HepG2 (cell line): Measurements from ENCODE around the gene PRH2. TPM values are rescaled to one million over a fixed set of nuclear protein-coding genes. Genes with fewer than 3 reads are reported as not detected.

Experiments
- ATM ChIP-seq: fragments of 450-650 bp; IDR thresholded peaks from 2 replicates; pipeline ENCODE4 v1.7.1; 2017; ENCODE audit warnings: mild to moderate bottlenecking, borderline replicate concordance
- HNRNPUL1 ChIP-seq: fragments of 200-400 bp; formaldehyde crosslinking; IDR thresholded peaks from 2 replicates; pipeline ENCODE4 v1.6.1; 2017; ENCODE audit warnings: low read depth, mild to moderate bottlenecking, low read length, moderate library complexity
- JUND ChIP-seq: sonication (generic); formaldehyde crosslinking; IDR thresholded peaks from 2 replicates; pipeline ENCODE4 v1.8.0; 2022; ENCODE audit warnings: mild to moderate bottlenecking, missing genetic modification reagents
- KLF6 ChIP-seq: IDR thresholded peaks from 2 replicates; pipeline ENCODE4 v1.8.0; 2016; ENCODE audit warnings: missing biosample characterization, missing genetic modification reagents
- MED8 ChIP-seq: sonication (generic); formaldehyde crosslinking; IDR thresholded peaks from 2 replicates; pipeline ENCODE4 v1.8.1; 2023; ENCODE audit warnings: mild to moderate bottlenecking, missing genetic modification reagents; ENCODE audit not compliant: insufficient replicate concordance
- NCOA1 ChIP-seq: sonication (generic); formaldehyde crosslinking; IDR thresholded peaks from 2 replicates; pipeline ENCODE4 v1.9.0; 2021; ENCODE audit warnings: missing genetic modification reagents
- NFATC3 ChIP-seq: sonication (generic); formaldehyde crosslinking; IDR thresholded peaks from 2 replicates; pipeline ENCODE4 v1.5.1; 2020; ENCODE audit warnings: mild to moderate bottlenecking, missing genetic modification reagents
- PHF5A ChIP-seq: IDR thresholded peaks from one replicate; pipeline ENCODE4 v1.6.1; 2018; ENCODE audit warnings: low read depth, missing genetic modification reagents; ENCODE audit not compliant: unreplicated experiment
- SIX4 ChIP-seq: sonication (generic); formaldehyde crosslinking; IDR thresholded peaks from 2 replicates; pipeline ENCODE4 v1.4.0; 2020; ENCODE audit warnings: missing genetic modification reagents
- SOX5 ChIP-seq: IDR thresholded peaks from 2 replicates; pipeline ENCODE4 v1.6.1; 2016; ENCODE audit warnings: borderline replicate concordance
- TCF7L2 ChIP-seq: IDR thresholded peaks from 2 replicates; pipeline ENCODE4 v1.6.1; 2011; ENCODE audit warnings: mild to moderate bottlenecking, low read depth, low read length, moderate library complexity
- YEATS2 ChIP-seq: sonication (generic); formaldehyde crosslinking; IDR thresholded peaks from 2 replicates; pipeline ENCODE4 v1.4.0; 2020; ENCODE audit warnings: missing genetic modification reagents, borderline replicate concordance
- ZBTB38 ChIP-seq: sonication (generic); formaldehyde crosslinking; IDR thresholded peaks from 2 replicates; pipeline ENCODE4 v1.5.1; 2020; ENCODE audit warnings: mild to moderate bottlenecking, missing genetic modification reagents
- ZNF354B ChIP-seq: sonication (generic); formaldehyde crosslinking; IDR thresholded peaks from 2 replicates; pipeline ENCODE4 v1.8.0; 2022; ENCODE audit warnings: mild to moderate bottlenecking, missing genetic modification reagents
- ZNF724P ChIP-seq: sonication (generic); formaldehyde crosslinking; IDR thresholded peaks from 2 replicates; pipeline ENCODE4 v1.8.0; 2022; ENCODE audit warnings: missing genetic modification reagents, borderline replicate concordance
- ZNF737 ChIP-seq: sonication (generic); formaldehyde crosslinking; IDR thresholded peaks from 2 replicates; pipeline ENCODE4 v1.5.0; 2020; ENCODE audit warnings: missing genetic modification reagents, mild to moderate bottlenecking, borderline replicate concordance
- ZNF746 ChIP-seq: sonication (generic); formaldehyde crosslinking; IDR thresholded peaks from 2 replicates; pipeline ENCODE4 v1.8.0; 2022; ENCODE audit warnings: mild to moderate bottlenecking, missing genetic modification reagents
- ZNF878 ChIP-seq: sonication (generic); formaldehyde crosslinking; IDR thresholded peaks from 2 replicates; pipeline ENCODE4 v1.8.1; 2023; ENCODE audit warnings: mild to moderate bottlenecking, missing genetic modification reagents, moderate library complexity
- polyA plus RNA-seq, 8 experiments: library from polyadenylated mRNA; depleted of rRNA in 3 of 8; stranded (reverse) in 7 of 8; unstranded in 1 of 8; fragments of >200 nt; fragmentation: Illumina TruSeq in 4 of 8; extraction: Trizol in 4 of 8; gene quantifications; 2 replicates each; pipeline versions ENCODE4 v1.2.1 to v1.2.3, GENCODE V29; 2011 to 2016; ENCODE audit warnings: low read depth in 4 of 8, missing spikeins in 1 of 8, mixed read lengths in 1 of 8; ENCODE audit not compliant: insufficient read depth in 1 of 8
- total RNA-seq, 5 experiments: library from RNA; depleted of rRNA; stranded (reverse); fragments of >200 nt; fragmentation: Illumina TruSeq; extraction: Trizol; gene quantifications; 2 replicates each; pipeline ENCODE4 v1.2.3, GENCODE V29; 2016; ENCODE audit warnings: low read depth in 1 of 5
- TF ChIP-seq, protein P1 (sequence below): IDR thresholded peaks from 2 replicates; pipeline ENCODE4 v1.6.1; 2016; ENCODE audit warnings: low read depth
- TF ChIP-seq, protein P2 (sequence below): sonication (generic); formaldehyde crosslinking; IDR thresholded peaks from 2 replicates; pipeline ENCODE4 v1.8.0; 2022; ENCODE audit warnings: low read depth, missing genetic modification reagents
- TF ChIP-seq, protein P3 (sequence below): sonication (generic); formaldehyde crosslinking; IDR thresholded peaks from 2 replicates; pipeline ENCODE4 v1.5.0; 2020; ENCODE audit warnings: missing genetic modification reagents
- TF ChIP-seq, protein P4 (sequence below): sonication (generic); formaldehyde crosslinking; IDR thresholded peaks from 2 replicates; pipeline ENCODE4 v1.5.0; 2020; ENCODE audit warnings: mild to moderate bottlenecking, missing genetic modification reagents, borderline replicate concordance
- TF ChIP-seq, protein P5 (sequence below): sonication (generic); formaldehyde crosslinking; IDR thresholded peaks from 2 replicates; pipeline ENCODE4 v1.8.1; 2023; ENCODE audit warnings: mild to moderate bottlenecking, missing genetic modification reagents

PRH2 gene
- total and polyA plus RNA-seq, 2 of the 13 experiments (the other 11 are each of a cell fraction or from before 2014, with no cell fraction given) = 0.24 to 0.48 TPM

DNA sequence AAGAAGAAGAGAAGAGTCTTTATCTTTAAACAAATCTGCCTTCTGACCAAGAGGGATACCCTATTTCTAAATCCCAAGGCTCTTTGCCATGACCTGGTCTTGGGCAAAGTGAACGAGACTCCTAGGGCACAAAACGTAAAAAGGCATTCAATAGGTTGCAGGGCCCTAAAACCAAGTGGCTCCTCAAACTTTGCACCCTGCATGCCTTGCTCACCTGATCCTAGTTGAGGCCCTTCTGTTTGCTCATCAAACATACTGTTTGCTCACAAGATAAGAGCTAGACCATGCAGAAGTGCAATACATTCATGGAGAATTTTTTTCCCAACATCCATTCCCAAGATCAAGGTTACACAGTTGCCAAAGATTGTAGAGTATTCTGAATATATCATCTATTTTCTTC lies 37.1 kb upstream of the PRH2 start (continued):
- no peak for TF ChIP-seq TCF7L2
- TF ChIP-seq ZBTB38 (CRISPR knock-in tag) = no peak
- no peak for TF ChIP-seq ZNF354B (CRISPR knock-in tag)
- TF ChIP-seq ZNF724P = no peak
- TF ChIP-seq, protein P1, sequence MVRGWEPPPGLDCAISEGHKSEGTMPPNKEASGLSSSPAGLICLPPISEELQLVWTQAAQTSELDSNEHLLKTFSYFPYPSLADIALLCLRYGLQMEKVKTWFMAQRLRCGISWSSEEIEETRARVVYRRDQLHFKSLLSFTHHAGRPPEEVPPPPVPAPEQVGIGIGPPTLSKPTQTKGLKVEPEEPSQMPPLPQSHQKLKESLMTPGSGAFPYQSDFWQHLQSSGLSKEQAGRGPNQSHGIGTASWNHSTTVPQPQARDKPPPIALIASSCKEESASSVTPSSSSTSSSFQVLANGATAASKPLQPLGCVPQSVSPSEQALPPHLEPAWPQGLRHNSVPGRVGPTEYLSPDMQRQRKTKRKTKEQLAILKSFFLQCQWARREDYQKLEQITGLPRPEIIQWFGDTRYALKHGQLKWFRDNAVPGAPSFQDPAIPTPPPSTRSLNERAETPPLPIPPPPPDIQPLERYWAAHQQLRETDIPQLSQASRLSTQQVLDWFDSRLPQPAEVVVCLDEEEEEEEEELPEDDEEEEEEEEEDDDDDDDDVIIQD (CRISPR knock-in tag) = peak; percentile 99
- peak; percentile 90 for TF ChIP-seq PHF5A
- TF ChIP-seq ATM = no peak
- TF ChIP-seq, protein P2, sequence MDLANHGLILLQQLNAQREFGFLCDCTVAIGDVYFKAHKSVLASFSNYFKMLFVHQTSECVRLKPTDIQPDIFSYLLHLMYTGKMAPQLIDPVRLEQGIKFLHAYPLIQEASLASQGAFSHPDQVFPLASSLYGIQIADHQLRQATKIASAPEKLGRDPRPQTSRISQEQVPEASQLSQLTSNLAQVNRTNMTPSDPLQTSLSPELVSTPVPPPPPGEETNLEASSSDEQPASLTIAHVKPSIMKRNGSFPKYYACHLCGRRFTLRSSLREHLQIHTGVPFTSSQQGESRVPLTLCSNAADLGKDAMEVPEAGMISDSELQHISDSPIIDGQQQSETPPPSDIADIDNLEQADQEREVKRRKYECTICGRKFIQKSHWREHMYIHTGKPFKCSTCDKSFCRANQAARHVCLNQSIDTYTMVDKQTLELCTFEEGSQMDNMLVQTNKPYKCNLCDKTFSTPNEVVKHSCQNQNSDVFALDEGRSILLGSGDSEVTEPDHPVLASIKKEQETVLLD (CRISPR knock-in tag) = 0 out of 2 replicates have a peak, but pooled peaks have one; percentile 41
- 0 out of 2 replicates have a peak, but pooled peaks have one; percentile 24 for TF ChIP-seq YEATS2 (CRISPR knock-in tag)
- 0 out of 2 replicates have a peak, but pooled peaks have one; percentile 56 for TF ChIP-seq ZNF746 (CRISPR knock-in tag)
- TF ChIP-seq, protein P3, sequence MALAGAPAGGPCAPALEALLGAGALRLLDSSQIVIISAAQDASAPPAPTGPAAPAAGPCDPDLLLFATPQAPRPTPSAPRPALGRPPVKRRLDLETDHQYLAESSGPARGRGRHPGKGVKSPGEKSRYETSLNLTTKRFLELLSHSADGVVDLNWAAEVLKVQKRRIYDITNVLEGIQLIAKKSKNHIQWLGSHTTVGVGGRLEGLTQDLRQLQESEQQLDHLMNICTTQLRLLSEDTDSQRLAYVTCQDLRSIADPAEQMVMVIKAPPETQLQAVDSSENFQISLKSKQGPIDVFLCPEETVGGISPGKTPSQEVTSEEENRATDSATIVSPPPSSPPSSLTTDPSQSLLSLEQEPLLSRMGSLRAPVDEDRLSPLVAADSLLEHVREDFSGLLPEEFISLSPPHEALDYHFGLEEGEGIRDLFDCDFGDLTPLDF (CRISPR knock-in tag) = no peak
- peak; percentile 42; the same call in 1 of the 2 replicates for TF ChIP-seq JUND (CRISPR knock-in tag)
- TF ChIP-seq SOX5 (CRISPR knock-in tag) = peak; percentile 96; the same call in 1 of the 2 replicates
- peak; percentile 93 for TF ChIP-seq SIX4
- peak; percentile 92 for TF ChIP-seq NCOA1 (CRISPR knock-in tag)
- TF ChIP-seq, protein P4, sequence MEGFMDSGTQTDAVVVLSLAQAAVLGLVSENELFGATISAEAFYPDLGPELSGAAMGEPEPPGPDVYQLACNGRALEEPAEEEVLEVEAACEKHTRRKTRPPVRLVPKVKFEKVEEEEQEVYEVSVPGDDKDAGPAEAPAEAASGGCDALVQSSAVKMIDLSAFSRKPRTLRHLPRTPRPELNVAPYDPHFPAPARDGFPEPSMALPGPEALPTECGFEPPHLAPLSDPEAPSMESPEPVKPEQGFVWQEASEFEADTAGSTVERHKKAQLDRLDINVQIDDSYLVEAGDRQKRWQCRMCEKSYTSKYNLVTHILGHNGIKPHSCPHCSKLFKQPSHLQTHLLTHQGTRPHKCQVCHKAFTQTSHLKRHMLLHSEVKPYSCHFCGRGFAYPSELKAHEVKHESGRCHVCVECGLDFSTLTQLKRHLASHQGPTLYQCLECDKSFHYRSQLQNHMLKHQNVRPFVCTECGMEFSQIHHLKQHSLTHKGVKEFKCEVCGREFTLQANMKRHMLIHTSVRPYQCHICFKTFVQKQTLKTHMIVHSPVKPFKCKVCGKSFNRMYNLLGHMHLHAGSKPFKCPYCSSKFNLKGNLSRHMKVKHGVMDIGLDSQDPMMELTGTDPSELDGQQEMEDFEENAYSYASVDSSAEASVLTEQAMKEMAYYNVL = peak; percentile 88; the same call in 1 of the 2 replicates
- TF ChIP-seq ZNF878 (CRISPR knock-in tag) = 0 out of 2 replicates have a peak, but pooled peaks have one; percentile 44
- TF ChIP-seq MED8 (CRISPR knock-in tag) = peak; percentile 66
- TF ChIP-seq HNRNPUL1 = no peak
- TF ChIP-seq NFATC3 (CRISPR knock-in tag) = no peak
- TF ChIP-seq ZNF737 (CRISPR knock-in tag) = no peak
- TF ChIP-seq, protein P5, sequence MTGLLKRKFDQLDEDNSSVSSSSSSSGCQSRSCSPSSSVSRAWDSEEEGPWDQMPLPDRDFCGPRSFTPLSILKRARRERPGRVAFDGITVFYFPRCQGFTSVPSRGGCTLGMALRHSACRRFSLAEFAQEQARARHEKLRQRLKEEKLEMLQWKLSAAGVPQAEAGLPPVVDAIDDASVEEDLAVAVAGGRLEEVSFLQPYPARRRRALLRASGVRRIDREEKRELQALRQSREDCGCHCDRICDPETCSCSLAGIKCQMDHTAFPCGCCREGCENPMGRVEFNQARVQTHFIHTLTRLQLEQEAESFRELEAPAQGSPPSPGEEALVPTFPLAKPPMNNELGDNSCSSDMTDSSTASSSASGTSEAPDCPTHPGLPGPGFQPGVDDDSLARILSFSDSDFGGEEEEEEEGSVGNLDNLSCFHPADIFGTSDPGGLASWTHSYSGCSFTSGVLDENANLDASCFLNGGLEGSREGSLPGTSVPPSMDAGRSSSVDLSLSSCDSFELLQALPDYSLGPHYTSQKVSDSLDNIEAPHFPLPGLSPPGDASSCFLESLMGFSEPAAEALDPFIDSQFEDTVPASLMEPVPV = no peak; the same call in 1 of the 2 replicates
- TF ChIP-seq KLF6 (CRISPR knock-in tag) = peak; percentile 70; the same call in 1 of the 2 replicates
